Mesenteric fat pad (tissue), 1 donor: ENCODE results near the gene MSLN. TPM values are rescaled to one million over a fixed set of nuclear protein-coding genes. Genes with fewer than 3 reads are reported as not detected.
"Not testable (repeated sequence)": the region's sequence is repeated elsewhere in the genome, so short reads cannot be mapped to it uniquely, and the experiment has no call there.

Experiments used
- DNase-seq: peaks from one replicate; pipeline ENCODE4 v3.0.0-alpha.2; 2020; ENCODE audit warnings: low spot score
- total RNA-seq: library from RNA; stranded (reverse); fragmentation: NEBNext Ultra II Directional; extraction: Animal tissue kit (Norgen Biotek cat#: 25700); gene quantifications from one replicate; pipeline ENCODE4 v1.2.1, GENCODE V29; 2021
- donor health status: DM: yes; HTN: yes; CAD: no.

Gene MSLN
- total RNA-seq, 1 donor from 2014 or later, result not detected

DNA sequence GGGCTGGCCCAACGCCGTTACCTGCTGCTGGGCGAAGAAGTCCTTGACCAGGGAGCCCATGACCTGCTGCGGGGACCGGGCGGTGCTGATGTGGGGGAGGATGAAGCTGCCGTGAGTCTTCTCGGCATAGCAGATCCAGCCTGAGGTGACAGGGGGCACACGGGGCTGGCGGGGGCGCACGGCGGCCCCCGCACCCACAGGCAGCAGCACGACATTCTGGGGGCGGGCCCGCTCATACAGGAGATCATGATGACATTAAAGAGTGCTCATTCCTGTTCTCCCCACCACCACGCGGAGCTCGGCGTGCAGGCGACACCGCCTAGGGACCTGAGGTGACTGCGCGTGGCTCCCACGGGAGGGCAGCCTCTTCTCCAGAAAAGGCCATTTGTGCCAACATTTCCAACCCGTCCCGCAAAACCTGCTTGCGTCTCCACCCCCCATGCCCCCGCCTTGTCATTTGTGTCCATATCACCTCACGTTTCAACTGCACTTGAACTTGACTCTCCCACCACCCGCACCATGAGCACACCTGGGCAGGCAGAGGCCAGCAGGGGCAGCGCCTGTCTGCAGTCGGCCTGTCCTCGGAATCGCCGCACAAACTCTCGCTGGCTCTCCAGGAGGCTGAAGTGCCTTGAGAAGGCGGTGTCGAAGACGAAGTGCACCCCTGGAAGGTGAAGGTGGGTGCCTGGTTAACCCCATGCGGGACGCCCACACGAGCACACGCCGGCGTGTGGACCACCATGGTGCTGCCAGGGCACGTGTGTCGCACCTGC is 26.1 kb upstream of the MSLN start:
- DNase-seq, result no peak

DNA sequence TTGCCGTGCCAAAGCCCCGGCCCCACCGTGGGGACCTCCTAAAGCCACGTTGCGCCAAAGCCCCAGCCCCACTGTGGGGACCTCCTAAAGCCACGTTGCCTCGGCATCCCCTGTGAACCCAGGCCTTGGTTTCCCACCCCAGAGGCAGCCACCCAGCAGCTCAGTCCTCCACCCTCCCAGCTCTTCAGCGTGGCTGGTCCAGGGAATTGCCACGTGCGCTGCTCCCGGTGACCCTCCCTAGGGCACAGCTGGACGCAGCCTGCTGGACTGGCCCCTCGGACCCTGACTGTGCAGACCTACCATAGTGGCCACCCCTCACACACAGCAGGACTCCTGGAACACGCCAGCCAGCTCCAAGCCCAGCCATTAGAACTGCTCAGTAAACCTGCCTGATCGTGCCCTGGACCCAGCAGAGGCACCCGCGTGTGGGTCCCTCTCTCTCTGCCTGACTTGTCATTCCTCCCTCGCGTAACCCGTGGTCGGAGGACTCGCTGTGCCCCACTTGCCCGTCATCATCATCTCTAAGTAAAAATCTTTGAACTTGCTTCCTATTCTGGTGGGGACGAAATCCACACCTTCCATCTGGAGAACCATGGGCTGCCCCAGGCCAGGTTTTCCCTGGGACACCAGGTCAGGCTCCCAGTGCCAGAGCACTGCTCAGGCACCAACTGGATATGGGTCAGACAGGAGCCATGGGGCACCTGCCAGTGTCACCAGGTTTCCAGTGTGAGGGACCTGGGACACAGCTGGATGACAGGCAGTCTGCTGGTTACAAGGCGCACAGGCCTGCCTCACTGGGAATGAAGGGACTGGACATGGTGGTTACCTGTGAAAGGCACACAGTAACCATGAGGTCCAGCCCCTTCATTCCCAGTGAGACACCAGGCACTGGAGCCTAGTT is 25.3 kb upstream of the MSLN start:
- DNase-seq, result no peak

DNA sequence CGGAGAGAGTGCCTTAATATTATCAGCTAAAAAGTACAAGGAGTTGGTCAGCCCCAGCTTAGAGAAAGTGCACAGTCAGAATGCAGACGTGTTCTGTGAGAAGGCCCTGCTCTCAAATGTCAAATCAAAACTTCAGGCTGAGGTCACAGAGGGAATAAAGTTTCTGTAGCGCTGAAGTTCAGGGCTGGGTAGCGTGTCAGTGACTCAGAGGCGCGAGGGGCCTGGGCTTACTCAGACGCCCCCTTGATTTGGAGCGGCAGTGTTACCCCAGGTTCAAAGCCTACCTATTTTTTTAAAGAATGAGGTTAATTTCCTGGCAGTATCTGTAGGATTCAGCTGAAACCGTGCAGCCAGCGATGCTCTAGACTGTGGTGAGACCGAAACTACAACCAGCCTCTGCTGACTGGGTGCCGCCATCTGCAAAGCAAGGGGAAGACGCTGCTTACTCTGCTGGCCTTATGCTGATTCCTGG is 24.5 kb upstream of the MSLN start:
- DNase-seq, result no peak

DNA sequence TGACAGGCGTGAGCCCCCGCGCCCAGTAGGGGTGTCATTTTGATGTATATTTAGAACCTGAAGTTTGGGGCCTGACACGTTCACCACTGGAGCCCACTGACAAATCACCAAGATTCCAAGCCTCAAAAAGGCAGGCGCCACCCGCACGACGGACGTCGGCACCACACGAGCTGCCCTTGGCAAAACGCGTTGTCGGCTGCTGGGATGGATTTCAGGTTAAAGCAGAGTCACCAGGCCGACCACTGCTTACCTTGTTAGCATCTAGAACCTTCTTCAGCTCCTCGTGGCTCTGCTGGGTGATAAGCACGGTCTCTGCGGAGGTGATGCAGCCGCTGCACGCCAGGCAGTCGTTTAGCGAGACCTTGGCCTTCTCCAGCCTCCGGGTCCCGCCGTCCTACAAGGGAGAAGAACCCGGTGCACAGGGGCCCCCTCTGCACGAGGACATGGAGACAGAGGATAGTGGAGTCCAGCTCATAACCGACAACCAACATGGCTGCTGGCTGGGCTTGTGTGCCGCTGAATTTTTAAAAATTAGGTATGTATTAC is 23.5 kb upstream of the MSLN start:
- no peak for DNase-seq

DNA sequence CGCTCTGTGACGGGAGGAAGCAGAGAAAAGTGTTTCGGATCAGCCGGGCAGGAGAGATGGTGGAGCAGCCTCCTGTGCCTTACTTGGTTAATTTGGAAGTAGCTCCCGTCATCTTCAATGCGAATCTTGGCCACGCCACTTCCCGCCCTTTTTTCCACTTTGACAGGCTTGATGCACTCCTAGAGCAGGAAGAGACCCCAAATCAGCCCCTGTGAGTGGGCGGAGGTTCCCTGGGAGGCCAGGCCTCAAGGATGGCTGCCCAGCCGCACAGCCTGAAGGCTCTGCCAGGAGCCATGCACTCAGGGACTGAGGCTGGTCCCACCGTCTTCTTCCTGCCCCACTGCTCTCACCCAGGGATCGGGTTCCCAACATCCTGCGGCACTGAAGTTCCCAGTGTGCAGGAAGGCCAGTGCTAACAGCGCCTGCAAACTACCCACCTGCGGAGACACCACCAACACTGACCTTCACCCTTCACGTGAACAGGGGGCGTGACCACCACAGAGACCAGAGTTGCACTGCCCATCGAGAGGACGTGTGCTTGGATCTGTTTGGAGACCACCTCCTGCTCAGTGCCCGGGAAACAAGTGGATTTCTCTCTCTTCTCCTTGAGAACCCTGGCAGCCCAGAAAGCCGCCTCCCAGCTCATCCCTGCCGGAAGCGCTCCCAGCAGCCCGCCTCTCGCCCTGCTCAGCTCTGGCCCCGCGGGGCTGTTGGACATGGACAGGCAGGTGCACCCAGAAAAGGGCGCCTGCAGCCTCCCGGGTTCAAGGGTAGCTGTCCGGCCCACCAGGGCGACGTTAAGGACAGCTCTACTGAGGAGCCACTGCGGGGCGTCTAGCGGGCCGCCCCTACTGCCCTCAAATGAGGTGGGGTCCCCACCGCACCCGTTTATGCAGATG is 20.7 kb upstream of the MSLN start:
- no peak for DNase-seq

DNA sequence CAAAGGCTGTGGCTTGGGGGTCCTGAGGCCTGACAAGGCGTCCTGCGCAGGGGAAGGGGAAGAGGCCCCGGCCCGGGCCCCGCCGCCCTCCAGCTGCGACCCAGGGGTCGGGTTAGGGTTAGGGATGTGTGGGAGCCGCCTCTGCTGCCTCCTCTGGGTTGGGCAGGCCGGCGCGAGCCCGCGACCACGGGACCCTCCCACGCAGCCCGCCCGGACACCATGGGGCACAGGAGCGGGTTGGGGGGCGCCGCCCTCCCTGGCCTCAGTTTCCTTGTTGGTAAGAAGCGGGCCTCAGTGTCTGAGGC is 20.1 kb upstream of the MSLN start:
- DNase-seq, result no peak

DNA sequence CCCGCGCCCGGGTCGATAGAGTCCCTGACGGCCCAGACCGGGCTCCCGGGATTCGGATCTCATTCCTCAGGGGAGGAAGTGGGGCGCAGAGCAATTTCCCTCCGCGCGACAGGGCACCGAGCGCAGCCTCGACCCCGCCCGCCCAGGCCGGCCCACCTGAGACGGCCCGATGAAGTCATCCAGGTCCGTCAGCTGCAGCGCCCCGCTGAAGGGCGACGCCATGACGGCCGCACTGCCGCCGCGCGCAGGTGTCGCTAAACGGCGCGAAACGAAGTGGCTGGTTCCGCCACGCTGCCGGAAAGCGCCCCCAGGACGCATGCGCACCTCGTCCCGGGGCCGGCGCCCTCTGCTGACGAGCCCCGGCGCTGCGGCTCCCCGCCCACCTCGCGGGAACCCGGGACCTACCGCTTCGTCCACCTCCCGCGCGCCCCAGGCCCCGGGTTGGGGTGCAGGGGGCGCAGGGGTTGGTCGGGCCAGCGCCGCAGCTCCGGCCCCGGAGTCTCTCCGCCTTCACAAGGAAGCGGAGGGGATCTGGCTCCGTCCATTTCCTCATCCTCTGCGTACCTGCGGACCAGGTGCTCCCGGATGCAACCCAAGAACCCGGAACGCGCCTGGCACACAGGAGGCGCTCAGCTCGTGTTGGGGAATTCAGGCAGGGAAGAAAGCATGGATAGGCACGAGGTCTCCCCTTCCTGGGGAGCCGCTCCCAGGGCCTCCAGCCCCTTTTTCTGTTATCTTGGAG is 19.6 kb upstream of the MSLN start, which contains the start of gene CIAO3:
CIAO3 (minus strand) TSS at position 234 of the 742 bp plus-strand sequence; CDS start at position 222, 12 bp downstream.
- DNase-seq, result peak; percentile 98

DNA sequence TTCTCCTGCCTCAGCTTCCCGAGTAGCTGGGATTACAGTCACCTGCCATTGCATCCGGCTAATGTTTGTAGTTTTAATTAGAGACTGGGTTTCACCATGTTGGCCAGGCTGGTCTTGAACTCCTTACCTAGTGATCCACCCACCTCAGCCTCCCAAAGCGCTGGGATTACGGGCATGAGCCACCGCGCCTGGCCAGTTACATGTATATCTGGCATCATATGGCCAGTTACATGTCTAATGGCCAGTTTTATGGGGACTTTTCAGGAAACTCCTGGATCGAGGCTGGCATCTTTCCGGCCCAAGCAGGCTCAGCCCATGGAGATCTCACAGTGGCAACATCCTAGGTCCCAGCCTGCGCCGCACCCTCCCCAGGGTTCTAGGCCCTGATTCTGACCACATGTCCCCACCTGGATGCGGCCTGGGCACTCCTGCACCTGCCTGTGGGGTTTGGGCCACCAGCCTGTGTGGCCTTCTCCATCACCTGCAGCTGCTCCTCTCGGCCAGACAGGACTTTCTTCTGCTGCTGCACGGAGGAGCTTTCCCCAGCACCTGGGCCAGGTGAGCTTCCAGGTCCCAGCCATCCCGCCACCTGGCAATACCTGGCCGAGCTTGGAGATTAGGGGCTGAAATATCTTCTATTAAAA is 18.4 kb upstream of the MSLN start:
- no peak for DNase-seq

DNA sequence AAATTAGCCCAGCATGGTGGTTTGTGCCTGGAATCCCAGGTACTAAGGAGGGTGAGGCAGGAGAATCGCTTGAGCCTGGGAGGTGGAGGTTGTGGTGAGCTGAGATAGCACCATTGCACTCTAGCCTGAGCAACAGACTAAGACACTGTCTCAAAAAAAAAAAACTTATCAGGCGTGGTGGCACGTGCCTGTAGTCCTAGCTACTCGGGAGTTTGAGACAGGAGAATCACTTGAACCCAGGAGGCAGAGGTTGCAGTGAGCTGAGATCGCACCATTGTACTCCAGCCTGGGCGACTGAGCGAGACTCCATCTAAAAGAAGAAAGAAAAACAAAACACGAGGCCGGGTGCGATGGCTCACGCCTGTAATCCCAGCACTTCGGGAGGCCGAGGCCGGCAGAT is 17.6 kb upstream of the MSLN start:
- not testable (repeated sequence) for DNase-seq

DNA sequence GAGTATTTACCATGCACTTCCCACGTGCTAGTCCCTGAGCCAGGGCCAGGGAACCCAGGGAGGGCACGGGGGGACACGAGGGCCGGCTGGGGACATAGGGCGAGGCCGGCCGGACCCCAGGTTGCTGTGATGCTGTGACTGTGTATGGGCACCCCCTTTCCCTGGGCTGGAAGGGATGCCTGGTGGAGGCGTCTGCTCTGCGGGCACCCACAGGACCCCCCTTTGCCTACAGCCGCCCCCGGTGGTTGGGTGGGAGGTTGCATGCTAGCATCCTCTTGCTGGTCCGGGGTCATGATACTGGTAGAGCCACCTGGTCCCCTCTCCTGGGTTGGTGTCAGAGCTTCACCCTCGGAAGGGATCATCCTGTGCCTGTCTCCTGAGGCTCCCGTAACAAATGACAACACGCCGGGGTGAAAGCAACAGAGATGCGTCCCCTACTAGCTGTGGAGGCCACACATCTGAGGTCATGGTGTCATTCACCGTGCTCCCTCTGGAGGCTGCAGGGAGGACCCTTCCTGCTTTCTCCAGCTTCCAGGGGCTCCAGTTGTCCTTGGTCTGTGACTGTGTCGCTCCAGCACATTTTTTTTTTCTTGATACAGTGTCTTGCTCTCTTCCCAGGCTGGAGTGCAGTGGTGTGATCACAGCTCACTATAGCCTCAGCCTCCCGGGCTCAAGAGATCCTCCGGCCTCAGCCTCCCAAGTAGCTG is 16.6 kb upstream of the MSLN start:
- no peak for DNase-seq

DNA sequence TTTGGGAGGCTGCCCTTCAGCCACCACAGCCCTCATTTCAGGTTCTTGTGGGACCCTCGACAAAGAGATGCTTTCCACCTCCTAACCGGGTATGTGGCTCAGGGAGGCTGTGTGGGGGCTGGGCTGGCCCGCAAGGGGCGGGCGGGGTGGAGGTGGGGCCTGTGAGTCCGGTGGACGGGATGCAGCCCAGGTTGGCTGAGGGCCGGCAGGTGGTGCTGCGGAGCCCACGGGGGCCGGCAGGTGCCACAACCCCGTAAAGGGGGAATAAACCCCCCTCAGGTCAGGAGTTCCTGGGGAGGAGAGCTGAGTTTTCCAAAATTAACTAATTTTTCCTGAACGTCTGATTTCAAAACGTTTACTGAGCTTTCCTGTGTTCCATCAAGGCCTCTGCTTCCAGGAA is 14.8 kb upstream of the MSLN start:
- no peak for DNase-seq

DNA sequence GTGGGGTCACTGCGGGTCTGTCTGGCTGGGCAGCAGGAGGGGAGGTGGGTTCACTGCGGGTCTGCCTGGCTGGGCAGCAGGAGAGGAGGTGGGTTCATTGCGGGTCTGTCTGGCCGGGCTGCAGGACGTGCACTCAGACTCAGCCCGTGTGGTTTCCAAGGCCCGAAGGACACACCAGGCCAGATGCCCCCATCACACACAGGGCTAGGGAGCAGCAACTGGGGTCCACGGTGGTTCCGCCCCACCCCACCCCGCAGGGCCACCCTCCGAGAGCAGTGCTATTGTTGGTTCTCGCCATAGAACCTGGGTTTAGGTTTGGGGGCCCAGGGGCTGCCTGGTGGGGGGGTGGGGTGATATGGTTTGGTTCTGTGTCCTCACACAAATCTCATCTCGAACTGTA is 13.9 kb upstream of the MSLN start:
- DNase-seq, result no peak

DNA sequence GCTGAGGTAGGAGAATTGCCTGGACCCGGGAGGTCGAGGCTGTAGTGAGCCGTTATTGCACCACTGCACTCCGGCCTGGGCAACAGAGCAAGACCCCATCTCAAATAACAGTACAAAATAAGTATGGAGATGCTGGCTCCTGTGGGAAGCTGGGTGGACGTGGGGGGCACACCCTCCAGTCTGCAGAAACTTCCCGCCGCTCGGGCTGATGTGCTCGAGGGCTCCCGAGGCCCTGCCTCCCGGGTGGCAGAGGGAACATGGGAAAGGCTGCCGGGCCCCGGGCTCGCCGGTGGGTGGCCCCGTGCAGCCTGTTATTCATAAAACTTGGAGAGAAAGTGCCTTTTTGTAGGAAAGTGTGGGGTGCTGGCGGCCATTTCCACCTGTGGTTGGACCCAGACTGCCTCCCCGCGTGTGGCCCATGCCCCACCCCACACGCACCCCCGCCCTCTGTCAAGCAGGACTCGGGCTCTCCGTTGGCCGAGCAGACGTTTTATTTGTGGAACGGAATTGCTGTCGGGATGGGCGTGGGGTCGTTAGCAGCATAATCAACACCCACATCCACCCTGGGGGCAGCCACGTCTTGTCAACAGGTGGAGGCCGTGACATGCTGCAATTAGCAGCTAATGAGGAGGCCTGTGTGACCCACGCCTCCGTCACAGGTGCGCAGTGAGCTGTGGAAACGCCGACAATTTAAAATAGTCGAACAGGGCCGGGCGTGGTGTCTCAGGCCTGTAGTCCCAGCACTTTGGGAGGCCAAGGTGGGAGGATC is 12.4 kb upstream of the MSLN start:
- no peak for DNase-seq

DNA sequence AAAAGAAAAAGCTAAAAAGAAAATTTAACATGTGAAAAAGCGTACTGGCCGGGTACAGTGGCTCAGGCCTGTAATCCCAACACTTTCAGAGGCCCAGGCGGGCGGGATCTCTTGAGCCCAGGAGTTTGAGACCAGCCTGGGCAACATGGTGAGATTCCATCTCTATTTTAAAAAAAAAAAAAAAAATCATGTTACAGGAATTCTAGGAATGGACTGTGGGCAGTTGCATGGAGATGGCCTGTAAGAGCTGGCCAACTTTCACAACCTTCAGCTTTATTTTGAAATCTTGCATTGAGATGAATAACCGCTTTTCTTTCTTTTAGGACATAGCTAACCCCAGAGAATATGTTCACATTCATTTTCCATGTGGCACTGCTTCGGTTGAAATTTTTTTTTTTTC is 11.5 kb upstream of the MSLN start:
- DNase-seq, result no peak

DNA sequence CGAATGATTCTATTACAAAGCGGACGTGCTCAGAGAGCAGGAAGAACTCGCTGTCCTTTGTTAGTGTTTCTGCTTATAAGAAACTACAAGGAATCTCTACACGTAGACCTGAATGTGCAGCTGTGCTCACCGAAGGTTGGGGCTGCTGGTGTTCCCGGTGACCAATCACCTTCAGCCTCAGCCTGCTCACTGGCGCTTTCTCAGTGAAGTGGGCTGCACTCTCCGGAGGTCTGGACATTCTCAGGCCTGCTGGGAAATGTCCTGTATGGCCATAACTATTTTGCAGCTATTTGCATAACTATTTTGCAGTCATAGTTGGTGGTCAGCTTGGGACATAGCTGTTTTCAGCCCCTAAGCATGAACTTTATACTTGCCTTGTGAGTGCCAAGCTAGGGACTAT is 10.0 kb upstream of the MSLN start:
- no peak for DNase-seq

DNA sequence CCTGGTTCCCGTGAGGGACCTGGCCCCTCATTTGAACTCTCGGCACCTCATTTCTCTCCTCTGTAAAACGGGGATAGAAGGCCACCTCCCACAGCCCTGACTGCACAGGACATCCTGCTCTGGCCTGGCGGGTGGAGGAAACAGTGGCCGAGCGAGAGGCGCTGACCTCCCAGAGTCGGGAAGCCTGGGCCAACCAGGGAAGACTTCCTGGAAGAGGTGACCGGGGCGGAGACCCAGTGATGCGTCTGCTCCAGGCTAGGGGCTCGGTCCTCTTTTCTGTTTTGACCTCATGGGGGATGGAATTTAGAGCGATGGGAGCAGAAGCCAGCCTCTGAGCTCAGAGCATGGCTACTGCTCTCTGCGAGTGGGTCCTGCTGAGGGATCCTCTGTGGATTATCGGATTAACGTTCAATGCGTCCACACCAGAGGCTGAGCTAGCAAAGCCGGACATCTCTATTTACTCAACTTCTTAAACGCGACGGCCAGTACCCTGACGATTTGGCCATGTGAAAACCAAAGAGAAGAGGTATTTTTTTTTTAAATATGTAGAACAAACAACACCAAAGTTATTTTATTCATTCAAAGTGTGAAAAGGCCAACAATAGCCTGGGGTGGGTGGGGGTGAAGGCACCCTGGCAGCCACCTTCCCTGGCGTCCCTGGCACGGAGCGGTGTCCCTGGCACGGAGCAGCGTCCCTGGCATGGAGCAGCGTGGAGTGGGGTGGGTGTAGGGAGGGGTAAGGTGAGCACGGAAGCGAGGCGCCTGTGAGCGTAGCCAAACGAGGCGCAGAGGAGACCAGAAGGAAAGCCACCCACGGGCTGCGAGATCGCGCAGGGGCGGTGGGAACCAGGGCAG is 9.2 kb upstream of the MSLN start:
- DNase-seq, result no peak

DNA sequence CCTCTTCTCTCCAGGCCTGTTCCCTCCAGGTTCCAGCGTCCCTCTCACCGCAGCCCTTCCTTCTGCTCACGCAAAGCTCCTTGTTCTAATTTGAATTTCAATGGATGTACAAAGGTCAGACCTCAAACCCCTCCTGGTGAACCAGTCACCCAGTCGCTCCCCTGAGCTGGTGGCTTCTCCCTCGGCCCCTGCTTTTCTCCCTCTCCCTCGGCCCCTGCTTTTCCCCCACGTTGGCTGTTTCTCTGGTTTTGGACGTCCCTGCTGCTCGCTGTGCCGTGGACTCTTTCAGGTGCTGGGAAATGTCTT is 8.6 kb upstream of the MSLN start:
- DNase-seq, result no peak

DNA sequence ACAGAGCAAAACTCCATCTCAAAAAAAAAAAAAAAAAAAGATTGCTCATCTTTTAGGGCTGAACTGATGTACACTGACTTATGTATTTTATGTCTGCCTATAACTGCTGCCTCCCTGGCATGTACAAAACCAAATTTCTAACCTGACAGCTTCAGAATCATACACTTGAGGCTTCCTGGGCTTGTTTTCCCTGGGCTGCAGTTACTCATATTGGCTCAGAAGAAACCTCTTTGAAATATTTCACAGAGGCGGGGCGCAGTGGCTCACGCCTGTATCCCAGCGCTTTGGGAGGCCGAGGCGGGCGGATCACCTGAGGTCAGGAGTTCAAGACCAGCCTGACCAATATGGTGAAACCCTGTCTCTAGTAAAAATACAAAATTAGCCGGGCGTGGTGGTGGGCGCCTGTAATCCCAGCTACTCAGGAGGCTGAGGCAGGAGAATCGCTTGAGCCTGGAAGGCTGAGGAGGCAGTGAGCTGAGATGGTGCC is 6.4 kb upstream of the MSLN start:
- DNase-seq, result not testable (repeated sequence)
